Stomach (tissue), 4 donors: ENCODE measurements around the gene PDPK1.

Source experiments
- CTCF ChIP-seq, 7 experiments: fragments of 450-650 bp in 4 of 7; fragments of 200-600 bp in 3 of 7; sonication (generic) in 3 of 7; IDR thresholded peaks; one replicate each; pipeline ENCODE4 v1.5.1; 2016 to 2019; ENCODE audit warnings: antibody characterized with exemption in 7 of 7, control low read depth in 2 of 7, mild to moderate bottlenecking in 1 of 7
- EP300 ChIP-seq: sonication (generic); formaldehyde crosslinking; IDR thresholded peaks from one replicate; pipeline ENCODE4 v1.6.1; 2017; ENCODE audit warnings: antibody characterized with exemption
- POLR2A ChIP-seq, 4 donors: fragments of 450-650 bp; IDR thresholded peaks; one replicate each; pipeline ENCODE4 v1.6.1; 2016; ENCODE audit warnings: antibody characterized with exemption in 4 of 4, control low read depth in 2 of 4, mild to moderate bottlenecking in 1 of 4, moderate library complexity in 1 of 4

- TF ChIP-seq EP300 (no peak), CTCF (IDR thresholded peaks at IDR 0.05) (no peak), POLR2A (IDR thresholded peaks at IDR 0.05) (no peak)
Observed at GRCh38 chr16:2498531-2499253, 39.1 kb upstream of the PDPK1 start.
